NCI-H345 (cell line): ENCODE measurements around the gene OOEP.
"Not testable (repeated sequence)": the region's sequence is repeated elsewhere in the genome, so short reads cannot be mapped to it uniquely, and the experiment has no call there.

Source experiments
- DNase-seq: peaks from one replicate; lab custom pipeline; 2025; lab: John Stamatoyannopoulos, UW

Gene OOEP

DNA sequence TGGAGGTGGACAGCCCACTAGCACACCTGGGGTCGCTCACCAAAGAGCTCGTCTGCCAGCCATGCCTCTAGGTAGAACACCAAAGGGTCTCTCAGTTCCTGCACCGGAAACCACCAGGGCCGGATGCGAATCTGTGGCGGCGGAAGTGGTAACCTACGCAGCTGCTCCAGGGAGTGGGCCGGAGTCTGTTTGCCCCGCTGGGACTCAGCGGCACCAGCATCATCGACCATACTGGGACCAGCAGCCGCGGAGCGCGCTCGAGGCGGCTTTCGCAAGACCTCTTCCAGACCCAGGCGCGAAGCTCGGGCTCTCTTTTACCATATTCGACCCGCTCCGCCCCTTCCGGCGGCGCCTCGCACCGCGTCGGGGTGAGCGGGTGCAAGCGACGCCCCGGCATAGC lies at the start of gene OOEP:
Gene OOEP, minus strand, starts transcription at position 335 of the 400 bp plus-strand sequence. Its CDS starts 105 bp downstream, at position 230.
- DNase-seq, result no peak

DNA sequence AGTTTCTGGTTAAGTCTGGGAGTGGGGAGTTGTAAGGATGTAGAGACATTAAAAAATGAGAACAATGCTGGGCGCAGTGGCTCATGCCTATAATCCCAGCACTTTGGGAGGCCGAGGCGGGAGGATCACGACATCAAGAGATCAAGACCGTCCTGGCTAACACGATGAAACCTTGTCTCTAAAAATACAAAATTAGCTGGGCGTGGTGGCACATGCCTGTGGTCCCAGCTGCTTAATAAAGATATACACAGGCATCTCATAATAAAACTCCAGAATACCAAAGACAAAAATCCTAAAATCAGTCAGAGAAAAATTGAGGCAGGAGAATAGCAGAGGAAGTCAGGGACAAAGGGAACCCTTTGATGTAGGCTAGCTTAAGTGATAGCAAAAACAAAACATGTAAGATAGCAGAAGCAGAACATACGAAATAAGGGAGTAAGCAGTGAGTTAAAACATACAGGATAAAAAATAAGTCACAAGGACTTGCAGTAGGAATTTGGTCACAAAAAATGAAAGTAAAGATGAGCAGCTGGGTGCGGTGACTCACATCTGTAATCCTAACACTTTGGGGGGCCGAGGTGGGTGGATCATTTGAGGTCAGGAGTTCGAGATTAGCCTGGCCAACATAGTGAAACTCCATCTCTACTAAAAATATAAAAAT lies 48.5 kb upstream of the OOEP start:
- no peak for DNase-seq

DNA sequence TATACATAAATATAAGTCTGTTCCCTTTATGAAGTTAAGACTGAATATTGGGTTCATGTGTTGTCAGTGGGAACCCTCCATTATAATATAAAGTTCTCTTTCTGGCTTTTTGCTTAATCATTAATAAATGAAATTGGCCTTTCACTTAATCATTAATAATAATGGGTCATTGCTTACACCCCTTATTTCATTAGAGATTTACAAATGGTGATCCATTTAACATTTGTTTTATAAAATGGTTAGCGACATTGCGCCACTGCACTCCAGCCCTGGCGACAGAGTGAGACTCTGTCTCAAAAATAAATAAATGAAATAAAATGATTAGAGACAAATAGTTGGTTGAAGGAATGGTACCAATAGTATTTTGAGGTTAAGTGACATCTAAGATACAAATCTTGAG lies 43.4 kb upstream of the OOEP start:
- DNase-seq, result no peak

DNA sequence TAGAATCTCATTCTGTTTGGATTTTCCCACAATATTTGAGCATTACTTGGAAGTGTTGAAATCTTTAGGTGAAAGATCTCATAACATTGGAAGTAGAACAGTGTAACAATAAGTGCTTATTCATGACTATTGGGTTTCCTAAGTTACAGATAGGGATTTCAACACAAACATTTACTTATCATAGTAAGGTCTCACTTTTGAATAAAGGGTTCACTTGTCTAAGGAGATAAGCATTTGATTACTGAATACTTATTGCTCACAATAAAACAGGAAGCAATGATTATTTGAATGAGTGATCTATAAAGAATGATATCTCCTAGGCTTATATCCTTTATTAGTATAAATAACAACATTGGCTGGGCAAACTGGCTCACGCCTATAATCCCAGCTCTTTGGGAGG lies 39.7 kb upstream of the OOEP start:
- DNase-seq, result no peak

DNA sequence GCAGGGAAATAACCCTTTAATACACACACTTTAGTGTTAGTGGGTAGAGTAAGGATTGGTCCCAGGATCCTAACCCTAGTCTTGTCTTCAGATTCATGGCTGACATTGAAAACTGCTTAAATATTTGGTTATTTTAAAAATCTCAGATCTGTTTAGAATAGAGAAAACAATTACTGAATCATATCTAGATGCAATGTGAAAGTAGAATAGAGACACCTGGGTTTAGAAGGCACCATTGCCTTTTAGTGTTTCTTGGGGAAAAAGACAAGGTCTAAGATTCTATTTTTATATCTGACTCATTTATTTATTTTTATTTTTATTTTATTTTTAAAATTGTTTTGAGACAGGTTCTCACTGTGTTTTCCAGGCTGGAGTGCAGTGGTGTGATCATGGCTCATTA lies 31.0 kb upstream of the OOEP start:
- no peak for DNase-seq

DNA sequence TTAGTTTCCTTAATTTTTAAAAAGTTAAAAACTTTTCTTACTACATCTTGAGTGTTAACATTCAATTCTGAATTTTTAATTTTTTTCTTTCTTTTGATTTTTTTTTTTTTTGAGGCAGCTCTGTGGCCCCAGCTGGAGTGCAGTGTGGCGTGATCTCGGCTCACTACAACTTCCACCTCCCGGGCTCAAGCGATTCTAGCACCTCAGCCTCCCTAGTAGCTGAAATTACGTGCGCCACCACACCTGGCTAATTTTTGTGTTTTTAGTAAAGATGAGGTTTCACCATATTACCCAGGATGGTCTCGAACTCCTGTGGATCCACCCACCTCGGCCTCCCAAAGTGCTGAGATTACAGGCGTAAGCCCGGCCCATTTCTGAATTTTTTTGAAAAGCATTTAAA lies 26.2 kb upstream of the OOEP start:
- DNase-seq, result no peak

DNA sequence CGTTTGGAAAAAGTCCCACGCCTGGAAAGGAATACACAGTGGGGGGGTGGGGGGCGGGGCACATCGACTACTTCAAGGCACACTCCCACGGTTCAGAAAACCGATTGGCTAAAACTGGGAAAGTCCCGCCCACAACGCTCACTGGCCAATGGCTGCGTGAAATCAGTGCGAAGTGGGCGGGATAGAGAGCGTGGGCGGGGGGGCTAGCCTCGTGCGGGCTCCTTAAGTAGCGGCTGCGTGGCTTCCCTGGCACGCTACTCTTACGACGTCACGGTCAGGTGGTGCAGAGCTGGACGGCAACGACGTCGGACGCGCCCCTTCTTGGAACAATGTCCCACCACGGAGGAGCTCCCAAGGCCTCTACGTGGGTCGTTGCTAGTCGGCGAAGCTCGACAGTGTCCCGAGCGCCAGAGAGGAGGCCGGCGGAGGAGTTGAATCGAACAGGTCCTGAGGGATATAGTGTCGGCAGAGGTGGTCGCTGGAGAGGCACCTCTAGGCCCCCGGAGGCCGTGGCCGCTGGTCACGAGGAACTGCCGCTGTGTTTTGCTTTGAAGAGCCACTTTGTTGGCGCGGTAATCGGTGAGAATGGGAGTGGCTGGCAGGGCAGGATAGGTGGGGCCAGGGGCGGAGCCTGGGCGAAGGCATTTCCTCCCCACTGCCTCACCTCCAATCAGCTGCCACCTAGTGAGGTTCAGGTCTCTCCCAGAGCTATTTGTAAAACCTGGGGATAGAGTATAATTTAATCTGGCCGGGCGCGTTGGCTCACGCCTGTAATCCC lies 25.1 kb upstream of the OOEP start, which contains the start of gene DDX43:
Gene DDX43, plus strand, starts transcription at position 252 of the 778 bp plus-strand sequence. Its CDS starts 78 bp downstream, at position 330.
- DNase-seq, result no peak

DNA sequence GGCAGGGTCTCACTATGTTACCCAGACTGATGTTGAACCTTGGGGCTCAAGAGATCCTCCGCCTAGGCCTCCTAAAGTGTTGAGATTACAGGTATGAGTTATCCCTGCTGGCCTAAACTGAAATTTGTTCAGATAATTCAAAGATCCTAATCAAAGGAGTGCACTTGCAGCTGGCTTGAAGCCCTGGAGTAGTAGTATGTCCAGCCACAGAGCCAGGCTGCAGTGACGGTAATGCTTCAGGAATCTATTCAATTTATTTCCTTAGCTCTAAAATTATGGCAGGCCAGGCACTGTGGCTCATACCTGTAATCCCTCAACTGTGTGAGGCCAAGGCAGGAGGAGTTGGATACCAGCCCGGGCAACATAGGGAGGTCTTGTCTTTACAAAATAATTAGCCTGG lies 23.6 kb upstream of the OOEP start:
- no peak for DNase-seq

DNA sequence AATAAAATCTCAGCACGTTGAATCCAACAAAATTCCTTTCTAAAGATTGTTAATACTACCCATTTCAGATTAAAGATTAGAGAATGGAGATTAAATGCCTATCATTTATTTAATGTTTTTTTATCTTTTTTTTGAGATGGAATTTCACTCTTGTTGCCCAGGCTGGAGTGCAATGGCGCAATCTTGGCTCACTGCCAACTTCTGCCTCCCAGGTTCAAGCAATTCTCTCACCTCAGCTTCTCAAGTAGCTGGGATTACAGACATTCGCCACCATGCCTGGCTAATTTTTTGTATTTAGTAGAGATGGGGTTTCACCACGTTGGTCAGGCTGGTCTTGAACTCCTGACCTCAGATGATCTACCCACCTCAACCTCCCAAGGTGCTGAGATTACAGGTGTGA lies 22.5 kb upstream of the OOEP start:
- not testable (repeated sequence) for DNase-seq

DNA sequence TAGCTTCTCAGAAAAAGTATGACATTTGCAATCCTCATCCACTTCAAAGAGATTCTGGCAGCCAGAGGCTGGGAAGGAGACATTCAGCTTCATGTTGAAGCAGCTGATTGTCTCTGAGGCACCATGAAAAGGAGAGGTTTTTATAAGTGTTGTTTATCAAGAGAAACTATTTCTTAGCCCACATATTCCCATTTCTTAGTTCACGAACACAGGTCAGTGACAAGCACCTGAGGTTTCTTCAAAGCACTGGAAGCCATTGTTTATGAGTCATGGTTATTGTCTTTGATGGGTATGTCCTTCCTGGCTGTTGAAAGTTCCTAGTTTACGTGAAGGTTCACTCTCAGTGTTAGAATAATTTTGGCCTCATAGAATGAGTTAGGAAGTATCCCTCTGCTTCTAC lies 22.0 kb upstream of the OOEP start:
- no peak for DNase-seq

DNA sequence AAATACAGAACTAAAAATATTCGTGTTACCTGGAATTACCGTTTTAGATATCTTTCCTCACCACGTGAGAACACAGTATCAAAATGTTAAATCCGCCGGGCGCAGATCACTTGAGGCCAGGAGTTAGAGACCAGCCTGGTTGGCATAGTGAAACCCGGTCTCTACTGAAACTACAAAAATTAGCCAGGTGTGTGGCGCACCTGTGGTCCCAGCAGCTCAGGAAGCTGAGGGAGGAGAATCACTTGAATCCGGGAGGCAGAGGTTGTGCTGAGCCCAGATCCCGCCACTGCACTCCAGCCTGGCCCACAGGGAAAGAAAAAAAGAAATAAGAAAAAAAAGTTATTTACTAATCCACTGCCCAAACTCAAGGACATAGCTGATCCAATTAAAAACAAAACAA lies 20.2 kb upstream of the OOEP start:
- DNase-seq, result no peak

DNA sequence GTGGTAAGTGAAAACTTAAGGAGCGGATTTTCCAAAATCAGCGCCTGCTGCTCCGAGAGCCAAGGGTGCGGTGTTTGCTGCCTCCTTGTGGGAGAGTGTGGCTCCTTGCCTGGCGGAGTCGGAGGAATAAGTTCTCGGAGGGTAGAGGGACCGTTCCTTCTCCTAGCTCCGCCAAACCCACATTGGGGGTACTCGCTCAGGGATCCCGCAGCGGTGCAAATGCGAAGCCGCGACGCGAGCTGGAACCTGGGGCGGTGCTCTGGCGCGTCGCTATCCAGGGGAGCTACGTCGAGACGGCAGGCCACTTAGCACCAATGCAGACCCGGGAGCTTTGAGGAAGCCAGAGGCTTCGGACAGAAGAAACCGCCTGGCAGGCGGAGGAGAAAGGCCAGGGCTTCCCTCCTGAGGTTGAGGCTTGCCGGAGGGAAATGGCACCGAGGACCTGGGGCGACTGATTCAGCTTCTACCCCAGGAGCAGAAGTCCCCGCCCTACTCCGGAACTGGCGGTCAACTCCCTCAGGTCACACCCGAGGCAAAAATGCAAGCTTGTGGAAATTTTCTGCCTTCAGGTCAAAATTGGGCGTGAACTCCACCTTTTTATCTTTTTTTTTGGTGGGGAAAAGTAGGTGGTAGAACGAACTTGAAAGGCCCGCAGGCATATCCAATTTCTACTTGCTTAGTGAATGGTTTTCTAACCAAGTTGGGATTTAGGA lies 19.3 kb upstream of the OOEP start:
- peak; percentile 48 for DNase-seq

DNA sequence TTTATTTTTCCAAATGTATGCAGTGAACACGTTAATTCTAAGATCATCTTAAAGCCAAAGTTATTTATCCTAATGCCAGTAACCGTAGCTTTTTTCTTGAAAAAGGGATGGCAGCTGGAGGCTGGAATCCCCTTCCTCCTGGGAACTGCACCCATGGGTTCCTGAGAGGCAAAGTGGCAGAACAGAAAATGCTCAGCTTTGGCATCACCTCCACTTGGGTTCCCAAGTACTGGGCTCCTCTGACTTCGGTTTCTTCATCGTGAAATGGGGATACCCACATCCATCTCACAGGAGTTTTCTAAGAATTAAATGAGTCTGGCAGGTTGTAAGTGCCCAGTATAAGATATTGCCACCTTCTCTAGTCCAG lies 18.7 kb upstream of the OOEP start:
- DNase-seq, result no peak

DNA sequence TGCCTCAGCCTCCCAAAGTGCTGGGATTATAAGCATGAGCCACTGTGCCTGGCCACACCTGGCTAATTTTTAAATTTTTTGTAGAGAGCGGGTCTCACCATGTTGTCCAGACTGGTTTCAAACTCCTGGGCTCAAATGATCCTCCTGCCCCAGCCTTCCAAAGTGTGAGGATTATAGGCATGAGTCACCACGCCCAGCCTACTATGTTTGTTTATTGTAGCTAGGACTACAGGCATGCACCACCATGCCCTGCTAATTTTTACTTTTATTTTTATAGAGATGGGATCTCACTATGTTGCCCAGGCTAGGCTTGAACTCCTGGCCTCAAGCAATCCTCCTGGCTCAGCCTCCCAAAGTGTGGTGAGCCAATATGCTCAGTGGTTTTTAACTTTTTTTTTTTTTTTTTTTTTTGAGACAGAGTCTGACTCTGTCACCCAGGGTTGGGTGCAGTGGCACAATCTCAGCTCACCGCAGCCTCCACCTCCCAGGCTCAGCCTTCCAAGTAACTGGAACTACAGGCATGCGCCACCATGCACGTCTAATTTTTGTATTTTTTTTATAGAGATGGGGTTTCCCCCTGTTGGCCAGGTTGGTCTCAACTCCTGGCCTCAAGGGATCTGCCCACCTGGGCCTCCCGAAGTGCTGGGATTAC lies 12.9 kb upstream of the OOEP start:
- no peak for DNase-seq

DNA sequence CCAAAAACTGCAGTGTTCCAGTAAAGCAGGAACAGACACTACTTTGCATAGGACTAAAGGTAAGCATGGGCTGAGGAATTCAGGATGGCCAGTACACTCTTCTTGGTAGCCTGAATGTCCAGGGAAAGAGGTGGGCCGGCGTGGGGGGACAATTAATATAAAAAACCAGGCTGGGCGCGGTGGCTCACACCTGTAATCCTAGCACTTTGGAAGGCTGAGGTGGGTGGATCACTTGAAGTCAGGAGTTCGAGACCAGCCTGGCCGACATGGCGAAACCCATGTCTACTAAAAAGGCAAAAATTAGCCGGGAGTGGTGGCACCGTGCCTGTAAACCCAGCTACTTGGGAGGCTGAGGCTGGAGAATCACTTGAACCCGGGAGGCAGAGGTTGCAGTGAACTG lies 11.8 kb upstream of the OOEP start:
- not testable (repeated sequence) for DNase-seq

DNA sequence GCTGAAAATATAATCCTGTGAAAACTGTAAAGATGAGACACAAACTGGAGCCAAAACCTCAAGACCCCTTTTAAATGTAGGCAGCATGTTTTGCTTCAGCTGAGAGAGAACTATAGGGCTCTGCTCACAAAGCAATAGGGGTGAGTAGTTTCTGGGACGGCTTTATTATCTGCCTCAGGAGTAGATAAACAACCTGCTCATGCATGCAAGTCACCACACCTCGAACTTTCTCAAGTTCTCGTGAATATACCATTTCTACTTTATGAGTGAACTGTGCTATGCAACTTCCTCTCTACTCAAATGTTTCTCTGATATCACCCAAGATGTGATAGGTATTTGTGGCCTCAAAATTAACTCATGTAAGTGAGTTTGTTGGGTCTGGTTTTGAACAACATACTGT lies 7.5 kb upstream of the OOEP start:
- DNase-seq, result no peak

DNA sequence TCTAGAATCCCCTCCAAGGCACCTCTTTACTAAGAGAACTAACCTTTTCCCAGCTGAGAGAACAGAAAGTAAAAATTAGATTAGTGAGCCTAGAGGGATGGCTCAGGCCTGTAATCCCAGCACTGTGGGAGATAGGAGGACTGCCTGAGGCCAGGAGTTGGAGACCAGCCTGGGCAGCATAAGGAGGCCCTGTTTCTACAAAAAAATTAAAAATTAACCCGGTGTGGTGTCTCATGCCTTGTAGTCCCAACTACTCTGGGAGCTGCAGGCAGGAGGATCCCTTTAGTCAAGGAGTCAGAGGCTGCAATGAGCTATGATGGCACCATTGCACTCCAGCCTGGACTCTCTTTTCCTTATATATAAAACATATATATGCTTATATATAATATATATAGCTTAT lies 5.5 kb upstream of the OOEP start:
- no peak for DNase-seq

DNA sequence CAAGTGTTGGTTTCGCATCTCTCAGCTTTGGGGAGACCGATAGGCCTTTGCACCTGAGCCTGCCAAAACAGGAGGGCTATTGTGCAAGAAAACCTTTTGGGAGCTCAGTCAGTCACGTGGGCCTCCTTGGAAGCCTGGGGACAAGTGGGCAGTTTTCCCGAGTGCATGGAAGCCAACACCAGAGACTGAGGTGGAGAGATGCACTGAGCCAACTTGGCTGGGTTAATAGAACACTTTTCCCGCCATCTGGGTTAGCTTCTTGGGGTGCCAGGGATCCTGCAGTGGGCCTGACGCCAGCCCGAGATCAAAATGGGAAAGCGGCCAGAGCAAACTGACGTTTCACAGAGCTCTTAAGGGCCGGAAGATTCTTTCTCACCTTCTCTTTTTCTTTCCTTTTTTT lies 2.8 kb upstream of the OOEP start:
- DNase-seq, result no peak

DNA sequence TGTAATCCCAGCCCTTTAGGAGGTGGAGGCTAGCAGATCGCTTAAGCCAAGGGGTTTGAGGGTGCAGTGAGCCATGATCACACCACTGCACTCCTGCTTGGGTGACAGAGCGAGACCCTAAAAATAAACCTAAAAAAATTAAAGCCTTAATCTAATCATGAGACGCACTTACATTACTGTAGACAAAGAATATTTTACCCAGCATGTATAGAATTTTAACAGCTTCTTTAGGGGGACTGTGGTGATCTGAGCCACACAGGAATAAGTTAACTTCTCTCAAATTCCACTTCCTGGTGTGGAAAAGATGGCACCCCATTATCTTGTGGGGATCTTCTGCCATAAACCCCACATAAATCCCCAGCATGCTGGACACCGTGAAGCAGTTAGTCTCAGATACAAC lies 2.3 kb upstream of the OOEP start:
- no peak for DNase-seq

DNA sequence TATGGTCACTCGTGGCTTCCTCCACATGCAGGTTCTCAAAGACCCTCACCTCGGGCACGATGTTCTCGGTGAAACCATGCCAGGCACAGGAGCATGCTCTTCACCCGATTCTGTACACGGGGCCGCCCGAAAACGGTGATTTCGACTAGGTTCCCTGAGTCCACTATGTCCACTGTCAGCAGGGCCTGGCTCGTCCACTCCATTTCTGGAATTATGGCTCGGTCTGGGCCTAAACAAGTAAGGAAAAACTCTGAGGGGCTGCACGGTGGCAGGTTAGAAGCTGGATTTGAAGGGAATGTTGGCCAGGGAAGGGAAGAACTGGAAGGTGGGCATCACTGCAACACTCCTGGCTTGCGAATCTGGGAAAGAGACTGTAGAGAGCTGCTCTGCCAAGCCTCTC lies 540 bp downstream of the OOEP start:
- DNase-seq, result no peak

DNA sequence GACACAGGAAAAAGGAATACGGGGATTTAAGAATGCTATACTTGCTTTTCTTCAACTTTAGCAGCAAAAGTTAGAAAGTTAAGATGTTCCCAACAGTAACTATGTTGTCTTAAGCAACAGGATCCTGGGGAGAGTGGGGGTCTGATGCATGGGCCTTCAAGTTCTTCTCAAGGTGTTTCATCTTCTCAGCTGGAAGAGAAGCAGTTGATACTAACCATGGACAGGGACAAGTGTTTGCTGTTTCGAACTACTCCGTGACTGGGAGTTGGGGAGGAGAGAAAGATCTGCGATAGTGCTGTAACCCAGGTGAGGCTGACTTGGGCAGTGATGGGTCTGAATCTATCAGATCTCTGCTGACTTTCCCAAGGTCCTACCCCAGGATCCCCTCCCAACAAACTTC lies 1.0 kb downstream of the OOEP start:
- DNase-seq, result no peak

DNA sequence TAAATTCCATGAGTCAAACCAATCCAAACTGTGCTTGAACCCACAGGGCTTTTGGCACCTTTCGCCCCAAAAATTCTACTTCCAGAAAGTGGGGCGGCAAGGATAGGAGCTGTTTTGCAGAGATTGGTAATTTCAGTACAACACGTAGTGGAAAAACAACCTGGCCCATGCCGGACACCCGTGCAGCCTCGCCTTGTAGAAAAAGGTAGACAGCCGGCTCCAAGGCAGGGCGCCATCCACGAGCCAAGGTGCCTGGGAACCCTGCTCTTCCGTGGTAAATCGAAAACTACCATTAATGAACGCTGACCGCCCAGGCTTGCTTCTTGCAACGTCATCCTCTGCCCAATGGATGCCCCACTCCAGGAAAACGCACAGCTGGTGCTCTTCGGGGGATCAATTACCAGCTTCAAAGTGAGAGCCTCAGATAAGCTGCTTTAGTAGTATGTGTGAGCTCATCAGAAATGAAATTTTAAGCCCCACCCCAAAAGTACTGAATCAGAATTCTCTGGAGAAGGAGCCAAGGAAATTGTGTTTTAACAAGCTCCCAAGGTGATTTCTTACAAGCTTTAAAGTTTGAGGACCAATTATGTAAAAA lies 1.8 kb downstream of the OOEP start:
- no peak for DNase-seq
